GM18867 (cell line): ENCODE measurements around the gene RUVBL2.
"Not testable (repeated sequence)": the region's sequence is repeated elsewhere in the genome, so short reads cannot be mapped to it uniquely, and the experiment has no call there.

ENCODE experiments used
- ATAC-seq: cut with Tn5 transposase; IDR thresholded peaks from one replicate; pipeline ENCODE4 v1.9.1; 2021; ENCODE audit warnings: mild to moderate bottlenecking, moderate library complexity; ENCODE audit not compliant: unreplicated experiment

The RUVBL2 gene

GRCh38 chr19:49016067-49016839 lies 22.6 kb downstream of the RUVBL2 start:
- ATAC-seq = no peak

GRCh38 chr19:49017041-49017665 lies 23.5 kb downstream of the RUVBL2 start, which contains the start of gene LHB:
Gene LHB (minus strand): TSS chr19:49017091. CDS start chr19:49017081, 10 bp downstream.
- ATAC-seq = no peak

GRCh38 chr19:49017666-49018351 lies 24.1 kb downstream of the RUVBL2 start:
- ATAC-seq = no peak

- ATAC-seq = not testable (repeated sequence)
Observed at GRCh38 chr19:49018388-49019241, 24.9 kb downstream of the RUVBL2 start.

GRCh38 chr19:49019242-49019932 lies 25.7 kb downstream of the RUVBL2 start:
- no peak for ATAC-seq

- ATAC-seq = no peak
Observed at GRCh38 chr19:49020342-49020741, 26.7 kb downstream of the RUVBL2 start.

- ATAC-seq = no peak
Observed at GRCh38 chr19:49020931-49021895, 27.5 kb downstream of the RUVBL2 start.

GRCh38 chr19:49022116-49022515 lies 28.4 kb downstream of the RUVBL2 start:
- ATAC-seq = no peak

- not testable (repeated sequence) for ATAC-seq
Observed at GRCh38 chr19:49024233-49024632, 30.5 kb downstream of the RUVBL2 start, which contains the start of gene CGB3. Gene CGB3 (minus strand): TSS chr19:49024333. CDS start chr19:49023971, 362 bp downstream.

GRCh38 chr19:49025088-49025487 lies 31.4 kb downstream of the RUVBL2 start:
- ATAC-seq = not testable (repeated sequence)

- ATAC-seq = not testable (repeated sequence)
Observed at GRCh38 chr19:49025599-49025998, 31.9 kb downstream of the RUVBL2 start.

- ATAC-seq = not testable (repeated sequence)
Observed at GRCh38 chr19:49028686-49029085, 35.0 kb downstream of the RUVBL2 start.

GRCh38 chr19:49029749-49030148 lies 36.1 kb downstream of the RUVBL2 start:
- not testable (repeated sequence) for ATAC-seq

- not testable (repeated sequence) for ATAC-seq
Observed at GRCh38 chr19:49030323-49030722, 36.6 kb downstream of the RUVBL2 start.

- not testable (repeated sequence) for ATAC-seq
Observed at GRCh38 chr19:49031642-49032301, 38.1 kb downstream of the RUVBL2 start, which contains the start of gene CGB2. Gene CGB2 (plus strand): TSS chr19:49031890. CDS start chr19:49032096, 206 bp downstream.

- not testable (repeated sequence) for ATAC-seq
Observed at GRCh38 chr19:49036815-49037214, 43.1 kb downstream of the RUVBL2 start, which contains the start of gene CGB1. Gene CGB1 (minus strand): TSS chr19:49036895. CDS start chr19:49036711, 184 bp downstream.

- ATAC-seq = not testable (repeated sequence)
Observed at GRCh38 chr19:49038111-49038510, 44.4 kb downstream of the RUVBL2 start.
